Measurements from ENCODE around the gene PSMD13.

The PSMD13 gene

DNA sequence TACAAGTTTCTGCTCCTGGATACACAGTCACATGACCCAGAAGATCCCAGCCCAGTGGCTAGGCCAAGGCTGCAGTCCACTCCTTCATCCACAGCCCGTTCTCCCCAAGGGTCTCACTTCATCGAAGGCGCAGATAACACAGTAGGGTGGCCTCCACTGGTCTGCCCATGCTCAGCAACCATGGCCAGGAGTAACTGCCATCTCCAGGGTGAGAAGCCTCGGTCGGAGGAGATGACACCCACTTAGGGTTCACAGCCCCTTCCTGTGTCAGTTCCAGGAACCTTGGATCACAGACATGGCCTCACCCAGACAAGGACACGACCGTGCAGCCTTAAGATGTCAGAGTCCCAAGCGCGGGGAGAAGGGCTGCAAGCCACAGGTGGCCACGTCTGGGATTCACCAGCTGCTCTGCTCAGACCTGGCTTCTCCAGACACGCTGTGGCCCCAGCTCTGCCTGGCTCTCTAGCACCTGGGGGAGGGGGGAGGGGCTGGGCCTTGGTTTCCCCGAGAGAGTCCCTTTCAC, 32.1 kb upstream of the PSMD13 start:
- peak; percentile 28 for DNase-seq

DNA sequence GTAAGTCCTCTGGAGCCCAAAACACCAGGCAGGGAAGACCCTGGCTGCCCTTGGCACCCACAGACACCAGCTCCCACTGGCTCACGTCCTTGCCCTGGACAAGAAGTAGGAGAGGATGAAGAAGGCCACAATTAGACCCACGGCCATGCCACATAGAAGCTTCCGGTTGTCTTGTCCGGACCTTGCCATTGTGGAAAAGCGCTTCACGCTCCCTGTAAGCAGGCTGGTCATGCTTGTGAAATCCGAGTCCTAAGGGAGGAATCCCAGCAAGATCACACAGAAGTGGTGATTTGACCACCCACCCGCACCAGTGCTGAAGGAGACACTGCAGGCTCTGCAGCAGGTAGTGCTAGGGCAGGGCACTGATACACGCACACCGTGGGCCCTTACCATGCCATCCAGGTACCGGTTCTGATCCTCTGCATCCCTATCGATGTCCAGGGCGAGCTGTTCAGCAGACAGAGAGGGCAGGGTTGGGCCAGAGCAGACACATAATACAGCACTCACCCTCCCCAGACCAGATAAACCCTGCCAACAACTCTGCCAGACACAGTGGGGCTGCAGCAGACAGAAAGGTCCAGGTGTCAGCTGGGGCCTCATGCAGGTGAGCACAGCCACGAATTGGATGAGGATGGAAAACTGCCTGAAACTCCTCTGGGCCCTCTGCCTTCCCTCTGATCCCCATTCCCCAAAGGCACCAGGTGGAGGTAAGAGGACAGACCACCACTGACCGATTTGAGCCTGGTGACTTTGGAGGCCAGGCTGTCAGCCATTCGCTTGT, 31.4 kb upstream of the PSMD13 start:
- no peak for DNase-seq

DNA sequence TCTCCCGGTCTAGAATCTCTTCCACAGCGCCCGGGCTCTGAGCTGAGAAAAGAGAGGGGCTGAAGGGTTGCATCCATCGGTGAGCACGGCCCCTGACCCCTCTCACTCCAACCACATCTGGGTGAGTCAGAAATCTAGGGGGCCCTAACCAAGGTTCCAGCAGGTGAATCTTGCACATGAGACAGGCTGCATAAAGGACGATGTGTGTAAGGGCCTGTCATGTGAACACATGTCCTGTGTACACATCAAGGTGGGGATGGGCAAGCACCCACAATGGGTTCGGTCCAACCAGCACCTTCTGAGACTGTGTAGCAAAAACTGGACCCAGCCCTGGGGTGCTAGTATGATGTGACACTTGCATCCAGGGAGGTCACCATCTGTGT, 30.8 kb upstream of the PSMD13 start:
- peak; percentile 19 for DNase-seq

DNA sequence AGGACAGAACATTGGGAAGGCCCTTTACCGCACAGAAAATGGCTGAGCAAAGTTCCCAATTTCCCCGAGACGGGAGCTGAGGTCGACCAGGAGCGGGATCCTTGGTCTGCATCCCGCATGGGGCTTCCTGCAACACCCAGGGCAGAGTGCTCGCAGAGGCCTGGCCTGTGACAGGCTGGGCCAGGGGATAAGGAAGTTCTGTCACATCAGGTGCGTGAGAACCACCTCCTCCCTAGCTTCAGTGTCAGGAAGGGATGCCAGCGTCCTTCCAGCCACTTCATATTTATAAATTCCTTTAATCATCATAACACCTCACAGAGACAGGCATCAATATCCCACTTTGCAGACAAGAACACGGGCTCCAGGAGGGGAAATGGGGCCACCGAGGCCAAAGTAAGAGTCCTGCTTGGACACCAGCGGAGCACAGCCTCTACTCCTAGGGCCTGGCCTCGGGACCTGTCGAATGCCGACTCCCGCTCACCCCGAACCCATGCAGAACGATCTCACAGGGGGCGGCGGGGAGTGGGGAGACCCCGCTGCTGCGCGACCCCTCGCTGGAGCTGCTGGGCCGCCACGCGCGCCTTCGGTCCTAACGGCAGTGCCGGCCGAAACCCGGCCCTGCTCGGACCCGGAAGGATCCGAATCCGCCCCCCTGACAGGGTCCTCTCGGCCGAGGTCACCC, 30.1 kb upstream of the PSMD13 start:
- peak; percentile 39 for DNase-seq

DNA sequence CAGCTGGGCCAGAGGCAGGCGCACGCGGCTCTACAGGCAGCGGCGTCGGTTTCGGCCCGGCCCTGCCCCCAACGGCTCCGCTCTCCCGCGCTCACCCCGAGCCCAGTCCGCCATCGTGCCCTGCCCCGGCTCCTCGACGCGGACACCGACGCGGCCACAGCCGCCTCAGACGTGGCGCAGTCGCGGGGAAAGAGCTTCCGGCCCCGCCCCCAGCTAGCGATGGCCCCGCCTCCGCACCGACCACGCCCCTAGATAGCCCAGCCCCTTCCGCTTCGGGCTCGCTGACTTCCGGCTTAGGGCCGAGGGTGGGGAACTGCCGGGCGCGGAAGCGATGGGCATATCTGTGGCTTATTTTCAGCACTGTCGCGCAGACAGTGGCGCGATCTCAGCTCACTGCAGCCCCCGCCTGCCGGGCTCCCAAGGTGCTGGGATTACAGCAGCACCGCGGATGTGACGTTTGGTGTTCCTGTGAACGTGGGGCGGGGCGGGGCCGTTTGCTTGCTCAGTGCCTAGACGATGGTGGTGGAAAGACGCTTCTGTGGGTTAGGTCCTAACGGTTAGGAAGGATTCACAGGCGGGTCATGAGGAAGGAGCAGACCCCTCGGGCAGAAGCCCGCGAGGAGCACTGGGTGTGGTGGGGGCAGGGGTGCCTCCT, 29.4 kb upstream of the PSMD13 start, which contains the start of the genes BET1L and RIC8A:
TSS of gene BET1L (minus strand) at position 192 of the 655 bp plus-strand sequence. CDS start at position 114, 78 bp downstream.
TSS of gene RIC8A (plus strand) at position 501 of the 655 bp plus-strand sequence. CDS start 1,147 bp downstream, outside the sequence.
- peak; percentile 98 for DNase-seq

DNA sequence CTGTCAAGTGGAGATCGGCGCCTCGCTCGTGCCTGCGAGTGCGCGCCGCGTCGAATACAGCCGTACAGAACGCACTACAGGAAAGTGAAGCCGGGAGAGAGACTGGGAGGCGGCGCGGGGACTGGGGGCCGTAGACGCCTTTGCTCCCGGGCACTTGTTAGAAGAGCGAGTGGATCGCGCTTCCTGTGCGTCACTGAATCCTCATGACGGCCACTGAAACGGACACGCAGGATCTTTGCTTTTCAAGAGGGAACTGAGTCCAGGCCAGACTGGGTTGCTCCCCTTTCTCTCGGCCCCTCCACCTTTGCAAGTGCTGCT, 29.0 kb upstream of the PSMD13 start:
- no peak for DNase-seq

DNA sequence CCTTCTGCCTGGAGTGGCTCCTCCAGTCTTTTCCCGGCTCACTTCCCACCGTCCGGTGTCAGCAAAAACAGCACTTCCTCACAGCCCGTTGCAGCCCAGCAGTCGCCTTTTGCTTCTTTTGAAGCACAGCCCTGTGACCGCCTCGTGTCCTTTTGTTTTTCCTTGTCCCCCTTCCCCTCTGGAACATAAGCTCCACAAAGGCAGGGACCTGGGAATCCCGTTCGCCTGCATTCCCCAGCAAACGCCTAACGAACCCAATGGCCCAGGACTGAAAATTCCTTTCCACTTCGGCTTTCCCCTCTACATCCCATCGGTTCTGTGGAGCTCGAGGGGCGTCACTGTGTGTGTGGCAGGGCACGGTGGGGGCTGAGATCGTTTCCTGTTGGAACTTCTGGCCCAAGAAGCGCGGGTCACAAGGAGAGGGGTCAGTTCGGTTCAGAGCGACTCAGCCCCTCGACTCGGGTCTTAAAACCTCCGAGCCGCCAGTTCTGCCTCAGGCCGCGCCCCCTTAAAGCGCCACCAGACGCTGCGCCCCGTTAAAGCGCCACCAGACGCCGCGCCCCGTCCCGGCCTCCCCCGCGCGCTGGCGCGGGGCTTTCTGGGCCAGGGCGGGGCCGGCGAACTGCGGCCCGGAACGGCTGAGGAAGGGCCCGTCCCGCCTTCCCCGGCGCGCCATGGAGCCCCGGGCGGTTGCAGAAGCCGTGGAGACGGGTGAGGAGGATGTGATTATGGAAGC, 28.4 kb upstream of the PSMD13 start:
- peak; percentile 89 for DNase-seq

DNA sequence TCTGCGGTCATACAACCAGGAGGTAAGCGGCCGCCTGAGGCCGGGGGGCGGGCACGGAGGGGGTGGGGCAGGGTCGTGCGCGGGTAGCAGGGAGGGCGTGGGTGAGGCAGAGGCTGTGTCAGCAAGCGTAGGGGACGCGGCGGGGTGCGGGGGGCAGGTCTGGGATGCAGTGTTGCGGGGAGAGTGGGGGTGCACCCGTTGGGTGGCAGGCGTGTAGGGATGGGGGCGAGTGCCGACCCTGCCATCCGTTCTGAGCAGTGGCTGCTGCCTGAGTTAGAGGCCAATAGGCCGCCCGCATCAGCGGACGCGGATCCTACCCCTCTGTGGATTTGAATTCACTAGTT, 27.9 kb upstream of the PSMD13 start:
- DNase-seq = no peak

DNA sequence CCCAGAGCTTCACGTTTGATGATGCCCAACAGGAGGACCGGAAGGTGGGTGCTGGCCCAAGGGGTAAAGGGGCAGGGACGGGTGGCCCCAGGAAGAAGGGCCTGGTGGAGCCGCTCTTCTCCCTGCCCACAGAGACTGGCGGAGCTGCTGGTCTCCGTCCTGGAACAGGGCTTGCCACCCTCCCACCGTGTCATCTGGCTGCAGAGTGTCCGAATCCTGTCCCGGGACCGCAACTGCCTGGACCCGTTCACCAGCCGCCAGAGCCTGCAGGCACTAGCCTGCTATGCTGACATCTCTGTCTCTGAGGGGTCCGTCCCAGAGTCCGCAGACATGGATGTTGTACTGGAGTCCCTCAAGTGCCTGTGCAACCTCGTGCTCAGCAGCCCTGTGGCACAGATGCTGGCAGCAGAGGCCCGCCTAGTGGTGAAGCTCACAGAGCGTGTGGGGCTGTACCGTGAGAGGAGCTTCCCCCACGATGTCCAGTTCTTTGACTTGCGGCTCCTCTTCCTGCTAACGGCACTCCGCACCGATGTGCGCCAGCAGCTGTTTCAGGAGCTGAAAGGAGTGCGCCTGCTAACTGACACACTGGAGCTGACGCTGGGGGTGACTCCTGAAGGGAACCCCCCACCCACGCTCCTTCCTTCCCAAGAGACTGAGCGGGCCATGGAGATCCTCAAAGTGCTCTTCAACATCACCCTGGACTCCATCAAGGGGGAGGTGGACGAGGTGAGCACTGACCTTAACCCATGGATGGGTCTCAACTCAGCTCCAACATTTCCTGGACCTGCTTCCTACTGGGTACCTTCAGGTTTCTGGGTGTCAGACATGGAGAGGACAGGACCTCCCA, 27.3 kb upstream of the PSMD13 start:
- no peak for DNase-seq

DNA sequence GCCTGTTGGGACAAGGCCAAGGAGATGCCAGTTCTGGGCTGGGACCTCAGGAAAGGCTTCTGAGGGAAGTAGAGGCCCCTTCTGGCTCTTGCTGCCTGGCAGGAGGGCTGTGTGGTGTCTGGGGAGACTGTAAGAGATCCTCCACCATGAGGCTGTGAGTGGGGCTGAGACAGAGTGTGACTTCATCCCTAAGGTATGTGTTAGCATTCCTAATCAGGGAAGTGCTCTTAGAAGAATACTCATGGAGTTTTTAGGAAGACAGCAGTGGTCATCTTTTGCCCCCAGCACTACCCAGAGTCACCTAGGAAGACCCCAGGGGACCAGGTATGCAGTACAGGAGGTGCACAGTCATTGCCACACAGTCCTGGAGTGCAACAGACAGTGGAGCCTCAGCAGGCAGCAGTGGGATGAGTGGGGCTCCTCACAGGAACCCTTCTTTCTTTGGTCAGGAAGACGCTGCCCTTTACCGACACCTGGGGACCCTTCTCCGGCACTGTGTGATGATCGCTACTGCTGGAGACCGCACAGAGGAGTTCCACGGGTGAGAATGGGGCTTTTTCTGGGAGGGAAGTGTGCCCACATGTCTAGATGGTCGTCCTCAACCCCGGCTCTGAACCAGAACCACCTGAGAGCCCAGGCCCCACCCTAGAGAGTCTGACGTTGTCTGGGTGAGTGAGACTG, 26.5 kb upstream of the PSMD13 start:
- no peak for DNase-seq

DNA sequence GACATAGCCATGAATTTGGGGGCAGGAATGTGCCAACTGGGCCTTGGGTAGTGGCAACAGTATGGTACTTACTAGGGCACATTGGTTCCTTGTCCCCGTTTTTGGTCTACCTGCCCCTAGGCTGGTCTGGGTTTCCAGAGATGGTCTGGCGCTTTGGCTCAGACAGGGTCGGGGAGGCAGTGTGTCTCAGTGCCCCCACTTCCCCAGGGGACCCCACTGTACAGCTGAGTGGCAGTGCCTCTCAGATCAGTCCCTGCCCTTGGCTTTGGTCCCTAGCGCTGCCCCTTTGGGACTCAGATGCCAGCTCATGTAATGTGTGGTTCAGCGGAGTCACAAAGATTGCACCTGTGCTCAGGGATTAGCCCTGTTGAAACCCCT, 26.0 kb upstream of the PSMD13 start:
- no peak for DNase-seq

DNA sequence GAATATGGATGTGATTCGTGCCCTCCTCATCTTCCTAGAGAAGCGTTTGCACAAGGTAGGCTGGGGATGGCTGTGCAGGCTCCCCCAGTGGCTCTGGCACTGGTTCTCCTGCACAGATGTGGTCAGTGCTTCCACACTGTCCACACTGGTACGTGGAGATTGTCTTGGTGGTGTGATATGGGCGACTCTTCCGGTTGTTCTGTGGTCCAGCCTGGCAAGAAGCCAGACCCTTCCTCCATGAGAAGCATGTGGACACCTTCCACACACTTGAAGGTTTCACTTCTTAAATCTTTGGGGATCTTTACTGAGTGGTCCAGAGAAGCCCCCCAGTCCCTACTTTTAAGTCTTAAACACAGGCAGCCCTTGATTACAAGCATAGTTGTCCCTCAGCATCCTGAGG, 25.5 kb upstream of the PSMD13 start:
- DNase-seq = no peak

DNA sequence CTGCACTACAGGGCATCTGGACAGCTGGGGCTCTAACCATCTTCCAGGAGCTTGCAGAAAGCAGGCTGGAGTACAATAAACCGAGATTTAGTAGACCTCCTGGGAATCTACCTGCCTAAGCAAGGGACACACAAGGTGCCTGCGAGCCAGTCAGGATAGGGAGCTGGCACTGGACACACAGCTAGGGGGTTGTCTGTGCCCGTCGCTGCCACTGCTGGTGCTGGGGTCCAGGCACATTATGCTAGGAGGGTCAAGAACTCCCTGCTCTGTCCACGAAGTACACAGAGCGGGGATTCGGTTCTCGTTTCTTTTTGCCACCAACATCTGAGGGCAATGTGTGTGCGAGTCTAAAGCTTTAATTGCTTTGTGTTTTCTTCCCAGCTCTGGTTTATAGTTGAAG, 25.0 kb upstream of the PSMD13 start:
- no peak for DNase-seq

DNA sequence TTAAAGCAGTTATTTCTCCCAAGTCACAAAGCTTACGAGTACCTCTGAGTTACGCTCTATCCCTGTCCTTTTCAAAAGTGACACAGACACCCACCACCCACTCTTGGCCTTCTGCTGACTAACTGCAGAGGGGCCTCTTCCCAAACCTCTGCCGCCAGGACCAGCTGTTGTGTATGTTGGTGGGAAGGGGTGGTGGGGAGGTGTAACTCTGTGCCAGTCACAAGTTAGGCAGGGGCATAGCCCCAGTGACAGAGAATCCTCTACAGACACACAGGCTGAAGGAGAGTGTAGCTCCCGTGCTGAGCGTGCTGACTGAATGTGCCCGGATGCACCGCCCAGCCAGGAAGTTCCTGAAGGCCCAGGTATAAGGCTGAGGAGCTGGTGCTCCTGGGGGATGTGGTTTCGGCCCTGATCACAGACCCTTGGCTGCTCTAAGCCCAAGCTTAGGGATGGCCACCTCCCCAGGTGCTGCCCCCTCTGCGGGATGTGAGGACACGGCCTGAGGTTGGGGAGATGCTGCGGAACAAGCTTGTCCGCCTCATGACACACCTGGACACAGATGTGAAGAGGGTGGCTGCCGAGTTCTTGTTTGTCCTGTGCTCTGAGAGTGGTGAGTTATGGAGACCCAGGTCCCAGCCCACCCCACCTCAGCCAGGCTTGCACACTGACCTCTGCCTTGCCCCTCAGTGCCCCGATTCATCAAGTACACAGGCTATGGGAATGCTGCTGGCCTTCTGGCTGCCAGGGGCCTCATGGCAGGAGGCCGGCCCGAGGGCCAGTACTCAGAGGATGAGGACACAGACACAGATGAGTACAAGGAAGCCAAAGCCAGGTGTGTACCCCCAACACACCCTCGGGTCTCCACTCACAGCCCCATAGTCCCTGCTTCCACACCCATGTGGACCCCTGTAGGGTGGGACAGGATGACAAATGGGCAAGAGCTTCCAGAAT, 24.4 kb upstream of the PSMD13 start:
- no peak for DNase-seq

DNA sequence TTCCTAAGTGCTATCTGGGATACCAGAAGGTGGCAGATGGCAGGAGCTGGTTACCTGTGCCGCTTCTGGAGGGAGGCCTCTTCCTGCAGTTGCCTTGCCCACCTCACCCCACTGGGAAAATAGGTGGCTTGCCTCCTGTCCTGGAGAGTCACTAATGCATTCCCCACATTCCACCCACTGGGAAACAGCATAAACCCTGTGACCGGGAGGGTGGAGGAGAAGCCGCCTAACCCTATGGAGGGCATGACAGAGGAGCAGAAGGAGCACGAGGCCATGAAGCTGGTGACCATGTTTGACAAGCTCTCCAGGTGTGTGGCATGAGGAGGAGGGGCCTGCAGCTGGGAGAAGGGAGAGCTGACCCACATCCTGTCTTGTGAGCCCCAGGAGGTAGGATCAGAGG, 23.7 kb upstream of the PSMD13 start:
- DNase-seq = no peak

DNA sequence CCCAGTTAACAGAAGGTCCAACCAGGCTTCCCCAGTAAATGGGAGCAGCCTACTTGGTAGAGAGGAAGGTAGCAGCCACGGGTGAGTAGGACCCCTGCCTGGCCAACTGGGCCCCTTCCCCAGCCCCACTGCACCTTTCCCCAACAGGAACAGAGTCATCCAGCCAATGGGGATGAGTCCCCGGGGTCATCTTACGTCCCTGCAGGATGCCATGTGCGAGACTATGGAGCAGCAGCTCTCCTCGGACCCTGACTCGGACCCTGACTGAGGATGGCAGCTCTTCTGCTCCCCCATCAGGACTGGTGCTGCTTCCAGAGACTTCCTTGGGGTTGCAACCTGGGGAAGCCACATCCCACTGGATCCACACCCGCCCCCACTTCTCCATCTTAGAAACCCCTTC, 22.7 kb upstream of the PSMD13 start:
- DNase-seq = no peak

DNA sequence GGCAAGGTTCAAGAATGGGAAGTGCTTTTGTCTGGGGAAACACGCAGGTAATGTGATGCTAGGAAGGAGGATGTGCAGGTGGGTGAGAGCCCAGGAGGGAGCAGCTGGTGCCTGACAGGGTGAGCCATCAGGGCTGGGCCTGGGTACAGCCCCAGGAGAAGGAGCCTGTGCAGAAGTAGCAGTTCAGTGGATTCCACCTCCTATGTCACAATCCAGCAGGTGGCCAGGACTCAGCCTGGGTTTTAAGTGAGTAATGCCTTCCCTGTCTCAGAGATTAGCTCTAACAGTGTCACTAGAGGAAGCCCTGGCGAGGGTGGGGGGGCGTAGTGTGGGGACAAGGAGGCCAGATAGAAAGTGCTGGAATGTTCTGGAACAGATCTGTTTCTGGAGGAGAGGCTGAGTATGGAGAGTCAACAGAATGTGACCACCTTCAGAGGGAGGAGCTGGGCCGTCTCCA, 21.2 kb upstream of the PSMD13 start:
- DNase-seq = no peak

DNA sequence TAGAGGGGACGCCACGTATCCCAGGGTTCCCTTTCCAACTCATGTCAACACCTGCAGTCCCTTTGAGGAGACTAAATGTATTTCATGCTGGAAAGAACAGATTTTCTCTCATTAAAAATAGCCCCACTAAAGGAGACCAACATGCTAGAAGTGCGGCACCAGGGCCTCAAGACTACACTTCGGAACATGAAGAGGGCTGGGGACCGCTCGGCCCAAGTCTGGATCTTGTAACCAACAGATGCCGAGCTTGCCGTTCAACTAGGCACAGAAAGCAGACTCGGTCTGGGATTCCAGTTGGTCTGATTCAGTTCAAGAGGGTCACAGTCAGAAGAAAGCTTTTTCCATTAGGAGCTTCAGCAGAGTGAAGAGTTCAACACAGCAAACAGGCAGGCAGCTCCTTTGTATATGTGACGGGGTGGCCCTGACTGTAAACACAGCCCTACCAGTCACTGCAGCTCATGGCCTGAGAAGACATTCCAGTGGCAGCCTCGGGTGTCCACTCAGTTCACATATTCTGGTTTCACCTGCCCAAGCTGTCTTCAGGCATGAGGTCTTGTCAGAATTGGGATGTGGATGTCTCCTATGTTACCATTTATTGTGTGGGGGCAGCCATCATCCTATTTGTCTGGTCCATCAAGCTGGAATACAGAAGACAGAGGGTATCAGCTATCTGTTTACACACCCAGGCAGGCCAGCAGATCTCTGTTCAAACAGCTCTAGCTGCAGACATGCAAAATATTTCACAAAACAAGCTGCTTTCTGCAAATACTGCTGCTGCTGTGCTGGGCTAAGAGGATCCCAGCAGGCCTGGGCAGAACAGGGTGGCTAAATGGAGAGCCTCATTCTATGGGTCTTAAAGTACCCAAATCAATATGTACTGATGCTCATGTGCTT, 20.4 kb upstream of the PSMD13 start:
- DNase-seq = no peak

DNA sequence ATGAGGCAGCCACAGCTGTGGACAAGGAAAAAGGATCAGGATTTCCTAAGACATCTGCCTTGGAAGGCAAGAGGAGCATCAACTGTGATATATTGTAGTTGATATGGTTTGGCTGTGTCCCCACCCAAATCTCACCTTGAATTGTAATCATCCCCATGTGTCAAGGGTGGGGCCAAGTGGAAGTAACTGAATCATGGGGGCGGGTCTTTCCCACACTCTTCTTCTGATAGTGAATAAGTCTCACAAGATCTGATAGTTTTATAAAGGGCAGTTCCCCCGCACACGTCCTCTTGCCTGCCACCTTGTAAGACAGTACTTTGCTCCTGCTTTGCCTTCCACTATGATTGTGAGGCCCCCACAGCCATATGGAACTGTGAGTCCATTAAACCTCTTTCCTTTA, 19.1 kb upstream of the PSMD13 start:
- DNase-seq = no peak

Data from femur (tissue), 1 donor.